Stimulated activated naive B cell treated with anti-CD40 and anti-IgM and Interleukin-4, amounts not matched to agents 10 μg/mL and 1 μg/mL and 100 μg/mL, for 72 hours (primary cell): ENCODE data around the gene TNFAIP3.
A peak's percentile ranks its signal among the peaks of the same experiment; 100 is the strongest.
"Not testable (repeated sequence)": the region's sequence is repeated elsewhere in the genome, so short reads cannot be mapped to it uniquely, and the experiment has no call there.

Experiments
- ATAC-seq, 2 donors: fragments of 150-1000 bp; cut with Tn5 transposase; replicated peaks; 2 replicates each; pipeline ENCODE4 v1.10.0; 2021; ENCODE audit warnings: moderate library complexity in 1 of 2
- DNase-seq: peaks from one replicate; pipeline ENCODE4 v3.0.0; 2021
- H3K27ac Mint-ChIP-seq: one replicate; pipeline ENCODE4 v1.8.0; 2022; ENCODE audit warnings: mild to moderate bottlenecking, mixed read lengths
- H3K27me3 Mint-ChIP-seq, 2 donors: one replicate each; pipeline ENCODE4 v1.8.0; 2022; ENCODE audit warnings: mixed read lengths in 2 of 2
- H3K36me3 Mint-ChIP-seq, 2 donors: one replicate each; pipeline ENCODE4 v1.8.0; 2022; ENCODE audit warnings: mixed read lengths in 2 of 2, mild to moderate bottlenecking in 1 of 2
- H3K4me1 Mint-ChIP-seq, 2 donors: one replicate each; pipeline ENCODE4 v1.8.0; 2022; ENCODE audit warnings: mixed read lengths in 2 of 2, mild to moderate bottlenecking in 1 of 2
- H3K4me3 Mint-ChIP-seq, 2 donors: one replicate each; pipeline ENCODE4 v1.8.0; 2022; ENCODE audit warnings: mild to moderate bottlenecking in 2 of 2, mixed read lengths in 2 of 2, moderate library complexity in 1 of 2
- H3K9me3 Mint-ChIP-seq, 2 donors: one replicate each; pipeline ENCODE4 v1.8.0; 2022; ENCODE audit warnings: mixed read lengths in 2 of 2, mild to moderate bottlenecking in 1 of 2

TNFAIP3 gene

GRCh38 chr6:137882225-137882961 lies 15.3 kb downstream of the TNFAIP3 start:
- peak; percentile 31 to 42 for ATAC-seq
- no peaks in the 10 kb centered on the region for H3K9me3 Mint-ChIP-seq
- peaks cover 25 to 58% of the 10 kb centered on the region in 2 donors for H3K4me1 Mint-ChIP-seq
- peak overlapping the region; percentile 87 for H3K27ac Mint-ChIP-seq
- no peak overlapping the region for H3K4me3 Mint-ChIP-seq
- DNase-seq = no peak
- no peaks in the 10 kb centered on the region for H3K27me3 Mint-ChIP-seq
- peaks cover 47 to 83% of the 10 kb centered on the region in 2 donors for H3K36me3 Mint-ChIP-seq

GRCh38 chr6:137883400-137884148 lies 16.5 kb downstream of the TNFAIP3 start:
- peaks cover 39 to 82% of the 10 kb centered on the region in 2 donors for H3K36me3 Mint-ChIP-seq
- DNase-seq (no peak), ATAC-seq (peak; percentile 37 to 38)
- H3K4me3 Mint-ChIP-seq = peak overlapping the region in 1 of 2 donors; percentile 71
- peak overlapping the region; percentile 89 for H3K27ac Mint-ChIP-seq
- H3K4me1 Mint-ChIP-seq = peaks cover 22 to 46% of the 10 kb centered on the region in 2 donors
- peaks cover 3% of the 10 kb centered on the region in 2 donors for H3K9me3 Mint-ChIP-seq
- H3K27me3 Mint-ChIP-seq = no peaks in the 10 kb centered on the region

- peak in 1 of 2 donors; percentile 39 for ATAC-seq
- Mint-ChIP-seq H3K36me3 (peaks cover 36 to 79% of the 10 kb centered on the region in 2 donors), H3K4me1 (peaks cover 17 to 39% of the 10 kb centered on the region in 2 donors), H3K27me3 (no peaks in the 10 kb centered on the region), H3K27ac (no peak overlapping the region), H3K4me3 (peak overlapping the region in 1 of 2 donors; percentile 22), H3K9me3 (peaks cover 4 to 8% of the 10 kb centered on the region in 2 donors)
- no peak for DNase-seq
These were observed 17.3 kb downstream of the TNFAIP3 start for GRCh38 chr6:137884149-137884909.

GRCh38 chr6:137884910-137885229 lies 17.8 kb downstream of the TNFAIP3 start:
- H3K9me3 Mint-ChIP-seq, H3K27me3 Mint-ChIP-seq, ATAC-seq, H3K4me3 Mint-ChIP-seq, DNase-seq, H3K27ac Mint-ChIP-seq: not testable (repeated sequence)
- peaks cover 15 to 38% of the 10 kb centered on the region in 2 donors for H3K4me1 Mint-ChIP-seq
- peaks cover 36 to 76% of the 10 kb centered on the region in 2 donors for H3K36me3 Mint-ChIP-seq

- H3K9me3 Mint-ChIP-seq, DNase-seq, H3K27me3 Mint-ChIP-seq, ATAC-seq, H3K4me3 Mint-ChIP-seq, H3K27ac Mint-ChIP-seq: not testable (repeated sequence)
- Mint-ChIP-seq H3K4me1 (peaks cover 12 to 28% of the 10 kb centered on the region in 2 donors), H3K36me3 (peaks cover 34 to 62% of the 10 kb centered on the region in 2 donors)
These were observed 19.2 kb downstream of the TNFAIP3 start for GRCh38 chr6:137886226-137886625.

GRCh38 chr6:137890983-137891537 lies 24.0 kb downstream of the TNFAIP3 start:
- DNase-seq (no peak), ATAC-seq (no peak)
- Mint-ChIP-seq H3K4me1 (peaks cover 2 to 10% of the 10 kb centered on the region in 2 donors), H3K36me3 (peaks cover 8 to 24% of the 10 kb centered on the region in 2 donors), H3K27ac (no peak overlapping the region), H3K9me3 (peaks cover 6 to 12% of the 10 kb centered on the region in 2 donors), H3K27me3 (no peaks in the 10 kb centered on the region), H3K4me3 (no peak overlapping the region)

GRCh38 chr6:137892271-137892708 lies 25.2 kb downstream of the TNFAIP3 start:
- H3K27me3 Mint-ChIP-seq = no peaks in the 10 kb centered on the region
- peaks cover 8 to 16% of the 10 kb centered on the region in 2 donors for H3K36me3 Mint-ChIP-seq
- DNase-seq (no peak), ATAC-seq (peak in 1 of 2 donors; percentile 33)
- no peak overlapping the region for H3K27ac Mint-ChIP-seq
- H3K4me3 Mint-ChIP-seq = no peak overlapping the region
- H3K4me1 Mint-ChIP-seq = peaks cover 2 to 10% of the 10 kb centered on the region in 2 donors
- H3K9me3 Mint-ChIP-seq = peaks cover 6 to 12% of the 10 kb centered on the region in 2 donors

- no peak overlapping the region for H3K27ac Mint-ChIP-seq
- H3K4me1 Mint-ChIP-seq = peaks cover 3 to 10% of the 10 kb centered on the region in 2 donors
- peaks cover 6 to 12% of the 10 kb centered on the region in 2 donors for H3K9me3 Mint-ChIP-seq
- no peak for ATAC-seq
- H3K27me3 Mint-ChIP-seq = no peaks in the 10 kb centered on the region
- H3K4me3 Mint-ChIP-seq = no peak overlapping the region
- peaks cover 8 to 9% of the 10 kb centered on the region in 2 donors for H3K36me3 Mint-ChIP-seq
- DNase-seq = no peak
These were observed 26.1 kb downstream of the TNFAIP3 start for GRCh38 chr6:137893181-137893580.

- Mint-ChIP-seq H3K4me1 (peaks cover 6 to 10% of the 10 kb centered on the region in 2 donors), H3K27me3 (no peaks in the 10 kb centered on the region), H3K4me3 (no peak overlapping the region), H3K27ac (no peak overlapping the region), H3K9me3 (peaks cover 2 to 8% of the 10 kb centered on the region in 2 donors), H3K36me3 (peaks cover 4 to 5% of the 10 kb centered on the region in 2 donors)
- DNase-seq (no peak), ATAC-seq (no peak)
These were observed 26.7 kb downstream of the TNFAIP3 start for GRCh38 chr6:137893726-137894125.

GRCh38 chr6:137894378-137894777 lies 27.3 kb downstream of the TNFAIP3 start:
- H3K27ac Mint-ChIP-seq, H3K27me3 Mint-ChIP-seq: not testable (repeated sequence)

GRCh38 chr6:137894779-137895385 lies 27.8 kb downstream of the TNFAIP3 start:
- Mint-ChIP-seq H3K27me3 (no peaks in the 10 kb centered on the region), H3K27ac (no peak overlapping the region), H3K9me3 (peaks cover 2 to 4% of the 10 kb centered on the region in 2 donors), H3K4me3 (no peak overlapping the region), H3K4me1 (peaks cover 6 to 8% of the 10 kb centered on the region in 2 donors), H3K36me3 (peaks cover 0 to 3% of the 10 kb centered on the region in 2 donors)
- ATAC-seq = no peak
- no peak for DNase-seq

More at GRCh38 chr6:137894378-137894777, 27.3 kb downstream of the TNFAIP3 start:
- not testable (repeated sequence) for DNase-seq, ATAC-seq, H3K9me3 Mint-ChIP-seq, H3K36me3 Mint-ChIP-seq, H3K4me3 Mint-ChIP-seq
- H3K4me1 Mint-ChIP-seq = peaks cover 6 to 10% of the 10 kb centered on the region in 2 donors

GRCh38 chr6:137896647-137897046 lies 29.6 kb downstream of the TNFAIP3 start:
- ATAC-seq = no peak
- Mint-ChIP-seq H3K9me3 (peaks cover 0 to 4% of the 10 kb centered on the region in 2 donors), H3K4me1 (peaks cover 8 to 9% of the 10 kb centered on the region in 2 donors), H3K36me3 (no peaks in the 10 kb centered on the region), H3K27me3 (no peaks in the 10 kb centered on the region), H3K4me3 (no peak overlapping the region), H3K27ac (no peak overlapping the region)
- DNase-seq = no peak

- Mint-ChIP-seq H3K36me3 (peaks cover 0 to 3% of the 10 kb centered on the region in 2 donors), H3K9me3 (no peaks in the 10 kb centered on the region), H3K27me3 (no peaks in the 10 kb centered on the region), H3K4me1 (peaks cover 25 to 27% of the 10 kb centered on the region in 2 donors), H3K4me3 (no peak overlapping the region), H3K27ac (no peak overlapping the region)
- ATAC-seq (no peak), DNase-seq (no peak)
These were observed 33.8 kb downstream of the TNFAIP3 start for GRCh38 chr6:137900815-137901214.
